Measurements from ENCODE around the gene C5orf58.
A peak's percentile ranks its signal among the peaks of the same experiment; 100 is the strongest.

The C5orf58 gene

GRCh38 chr5:170232786-170233185 is at the start of gene C5orf58:
TSS of gene C5orf58 (plus strand) at chr5:170232985. CDS start at chr5:170234977, 1,992 bp downstream.
- no peak for DNase-seq

GRCh38 chr5:170183816-170184687 is 48.7 kb upstream of the C5orf58 start:
- peak; percentile 4 for DNase-seq

GRCh38 chr5:170184737-170185136 is 48.0 kb upstream of the C5orf58 start:
- no peak for DNase-seq

GRCh38 chr5:170186156-170186555 is 46.6 kb upstream of the C5orf58 start:
- DNase-seq = no peak

- no peak for DNase-seq
Measured at GRCh38 chr5:170186856-170187255, 45.9 kb upstream of the C5orf58 start.

- no peak for DNase-seq
Measured at GRCh38 chr5:170190436-170191134, 42.2 kb upstream of the C5orf58 start.

- DNase-seq = no peak
Measured at GRCh38 chr5:170192829-170193228, 40.0 kb upstream of the C5orf58 start.

GRCh38 chr5:170195961-170196360 is 36.8 kb upstream of the C5orf58 start:
- no peak for DNase-seq

- no peak for DNase-seq
Measured at GRCh38 chr5:170200876-170201275, 31.9 kb upstream of the C5orf58 start.

GRCh38 chr5:170201311-170201710 is 31.5 kb upstream of the C5orf58 start:
- DNase-seq = no peak

- DNase-seq = no peak
Measured at GRCh38 chr5:170202117-170202516, 30.7 kb upstream of the C5orf58 start.

- no peak for DNase-seq
Measured at GRCh38 chr5:170204202-170204601, 28.6 kb upstream of the C5orf58 start.

GRCh38 chr5:170206216-170206615 is 26.6 kb upstream of the C5orf58 start:
- DNase-seq = no peak

GRCh38 chr5:170206958-170207357 is 25.8 kb upstream of the C5orf58 start:
- no peak for DNase-seq

GRCh38 chr5:170211575-170212334 is 21.0 kb upstream of the C5orf58 start:
- no peak for DNase-seq

GRCh38 chr5:170216257-170216864 is 16.4 kb upstream of the C5orf58 start:
- DNase-seq = no peak

- no peak for DNase-seq
Measured at GRCh38 chr5:170217831-170218230, 15.0 kb upstream of the C5orf58 start.

- no peak for DNase-seq
Measured at GRCh38 chr5:170218726-170219125, 14.1 kb upstream of the C5orf58 start.

GRCh38 chr5:170219615-170220014 is 13.2 kb upstream of the C5orf58 start:
- DNase-seq = no peak

GRCh38 chr5:170220191-170220590 is 12.6 kb upstream of the C5orf58 start:
- DNase-seq = no peak

- no peak for DNase-seq
Measured at GRCh38 chr5:170221327-170221741, 11.5 kb upstream of the C5orf58 start.

GRCh38 chr5:170223360-170223759 is 9.4 kb upstream of the C5orf58 start:
- no peak for DNase-seq

GRCh38 chr5:170223906-170224305 is 8.9 kb upstream of the C5orf58 start:
- DNase-seq = no peak

All from activated CD4-positive, alpha-beta T cell treated with anti-CD3 and anti-CD28 coated beads, Interleukin-2, amount 50 U/mL, for 4 hours (primary cell).